Immature natural killer cell (primary cell): ENCODE data around the gene PSMD2. TPM values are rescaled to one million over a fixed set of nuclear protein-coding genes. Genes with fewer than 3 reads are reported as not detected.

Source experiments
- DNase-seq, 3 donors: peaks; one replicate each; pipeline ENCODE4 v3.0.0; 2022; ENCODE audit warnings: mixed read lengths in 1 of 3
- H3K27ac Mint-ChIP-seq, 6 donors: one replicate each; pipeline ENCODE4 v1.8.0; 2020; ENCODE audit warnings: mixed read lengths in 6 of 6, mild to moderate bottlenecking in 5 of 6, inconsistent platforms in 4 of 6, moderate library complexity in 3 of 6
- H3K27me3 Mint-ChIP-seq, 3 donors: one replicate each; pipeline ENCODE4 v1.8.0; 2020 to 2021; ENCODE audit warnings: low read depth in 3 of 3, mild to moderate bottlenecking in 3 of 3, mixed read lengths in 3 of 3, moderate library complexity in 3 of 3, inconsistent platforms in 1 of 3
- H3K36me3 Mint-ChIP-seq, 3 donors: one replicate each; pipeline ENCODE4 v1.8.0; 2020; ENCODE audit warnings: mixed read lengths in 3 of 3, inconsistent platforms in 2 of 3, mild to moderate bottlenecking in 2 of 3
- H3K4me1 Mint-ChIP-seq, 2 donors: one replicate each; pipeline ENCODE4 v1.8.0; 2020; ENCODE audit warnings: inconsistent platforms in 2 of 2, mild to moderate bottlenecking in 2 of 2, mixed read lengths in 2 of 2, moderate library complexity in 1 of 2
- H3K4me3 Mint-ChIP-seq, 5 donors: one replicate each; pipeline ENCODE4 v1.8.0; 2020; ENCODE audit warnings: mild to moderate bottlenecking in 5 of 5, mixed read lengths in 5 of 5, inconsistent platforms in 3 of 5, moderate library complexity in 3 of 5
- H3K9me3 Mint-ChIP-seq, 6 donors: one replicate each; pipeline ENCODE4 v1.8.0; 2020; ENCODE audit warnings: mild to moderate bottlenecking in 6 of 6, mixed read lengths in 6 of 6, inconsistent platforms in 4 of 6, moderate library complexity in 3 of 6
- polyA plus RNA-seq, 3 donors: library from polyadenylated mRNA; unstranded; fragments of 300-500 nt; fragmentation: Illumina TruSeq; gene quantifications; one replicate each; pipeline ENCODE4 v1.2.3, GENCODE V29; 2021

PSMD2 gene
- polyA plus RNA-seq, 3 donors from 2014 or later = 169 to 295 (median 250) TPM

DNA sequence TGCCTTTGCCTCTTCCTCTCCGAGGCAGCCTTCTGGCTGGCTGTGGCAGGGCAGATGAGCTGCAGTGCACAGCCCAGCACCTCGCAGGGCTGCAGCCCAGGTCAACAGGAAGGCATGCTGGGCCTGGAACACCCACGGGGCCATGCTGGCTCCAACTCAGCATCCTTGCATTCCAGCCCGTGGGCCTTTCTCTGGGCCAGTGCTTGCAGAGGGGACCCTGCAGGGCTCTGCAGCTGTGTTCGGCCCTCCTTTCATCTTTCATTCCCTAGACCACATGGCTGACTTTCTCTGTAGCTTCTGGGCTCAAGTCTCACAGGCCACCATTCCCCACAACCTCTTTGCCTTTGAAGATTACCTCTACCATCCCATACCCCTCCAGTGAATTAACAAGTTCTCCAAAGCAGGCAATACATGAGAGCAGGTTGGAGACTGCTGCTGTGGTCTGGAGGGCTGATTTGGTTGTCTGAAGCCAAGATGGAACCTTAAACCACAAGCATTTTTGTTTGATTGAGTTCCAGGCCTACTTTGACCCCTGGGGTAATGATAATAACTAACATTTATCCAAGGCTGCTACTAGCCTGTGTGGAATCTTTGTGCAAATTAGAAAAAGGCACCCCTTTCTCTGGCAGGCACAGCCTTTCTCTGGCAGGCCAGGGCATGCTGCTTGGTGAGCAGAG, 44.3 kb downstream of the PSMD2 start:
- Mint-ChIP-seq H3K9me3 (peaks cover 0 to 1% (median 0%) of the 10 kb centered on the region in 6 donors), H3K4me3 (no peak overlapping the region), H3K4me1 (no peaks in the 10 kb centered on the region), H3K36me3 (peaks cover 0 to 8% (median 0%) of the 10 kb centered on the region in 3 donors), H3K27ac (no peak overlapping the region), H3K27me3 (peaks cover 0 to 2% (median 0%) of the 10 kb centered on the region in 3 donors)
- DNase-seq = no peak

DNA sequence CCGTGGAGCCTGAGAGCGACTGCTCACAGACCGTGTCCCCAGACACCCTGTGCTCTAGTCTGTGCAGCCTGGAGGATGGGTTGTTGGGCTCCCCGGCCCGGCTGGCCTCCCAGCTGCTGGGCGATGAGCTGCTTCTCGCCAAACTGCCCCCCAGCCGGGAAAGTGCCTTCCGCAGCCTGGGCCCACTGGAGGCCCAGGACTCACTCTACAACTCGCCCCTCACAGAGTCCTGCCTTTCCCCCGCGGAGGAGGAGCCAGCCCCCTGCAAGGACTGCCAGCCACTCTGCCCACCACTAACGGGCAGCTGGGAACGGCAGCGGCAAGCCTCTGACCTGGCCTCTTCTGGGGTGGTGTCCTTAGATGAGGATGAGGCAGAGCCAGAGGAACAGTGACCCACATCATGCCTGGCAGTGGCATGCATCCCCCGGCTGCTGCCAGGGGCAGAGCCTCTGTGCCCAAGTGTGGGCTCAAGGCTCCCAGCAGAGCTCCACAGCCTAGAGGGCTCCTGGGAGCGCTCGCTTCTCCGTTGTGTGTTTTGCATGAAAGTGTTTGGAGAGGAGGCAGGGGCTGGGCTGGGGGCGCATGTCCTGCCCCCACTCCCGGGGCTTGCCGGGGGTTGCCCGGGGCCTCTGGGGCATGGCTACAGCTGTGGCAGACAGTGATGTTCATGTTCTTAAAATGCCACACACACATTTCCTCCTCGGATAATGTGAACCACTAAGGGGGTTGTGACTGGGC, 45.7 kb downstream of the PSMD2 start:
- Mint-ChIP-seq H3K27me3 (peaks cover 0 to 2% (median 0%) of the 10 kb centered on the region in 3 donors), H3K27ac (no peak overlapping the region), H3K4me1 (no peaks in the 10 kb centered on the region)

DNA sequence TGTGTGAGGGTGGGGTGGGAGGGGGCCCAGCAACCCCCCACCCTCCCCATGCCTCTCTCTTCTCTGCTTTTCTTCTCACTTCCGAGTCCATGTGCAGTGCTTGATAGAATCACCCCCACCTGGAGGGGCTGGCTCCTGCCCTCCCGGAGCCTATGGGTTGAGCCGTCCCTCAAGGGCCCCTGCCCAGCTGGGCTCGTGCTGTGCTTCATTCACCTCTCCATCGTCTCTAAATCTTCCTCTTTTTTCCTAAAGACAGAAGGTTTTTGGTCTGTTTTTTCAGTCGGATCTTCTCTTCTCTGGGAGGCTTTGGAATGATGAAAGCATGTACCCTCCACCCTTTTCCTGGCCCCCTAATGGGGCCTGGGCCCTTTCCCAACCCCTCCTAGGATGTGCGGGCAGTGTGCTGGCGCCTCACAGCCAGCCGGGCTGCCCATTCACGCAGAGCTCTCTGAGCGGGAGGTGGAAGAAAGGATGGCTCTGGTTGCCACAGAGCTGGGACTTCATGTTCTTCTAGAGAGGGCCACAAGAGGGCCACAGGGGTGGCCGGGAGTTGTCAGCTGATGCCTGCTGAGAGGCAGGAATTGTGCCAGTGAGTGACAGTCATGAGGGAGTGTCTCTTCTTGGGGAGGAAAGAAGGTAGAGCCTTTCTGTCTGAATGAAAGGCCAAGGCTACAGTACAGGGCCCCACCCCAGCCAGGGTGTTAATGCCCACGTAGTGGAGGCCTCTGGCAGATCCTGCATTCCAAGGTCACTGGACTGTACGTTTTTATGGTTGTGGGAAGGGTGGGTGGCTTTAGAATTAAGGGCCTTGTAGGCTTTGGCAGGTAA, 46.5 kb downstream of the PSMD2 start:
- H3K4me3 Mint-ChIP-seq = no peak overlapping the region
- peaks cover 0 to 2% (median 0%) of the 10 kb centered on the region in 3 donors for H3K27me3 Mint-ChIP-seq

More for the DNA sequence above, 45.7 kb downstream of the PSMD2 start:
- DNase-seq = no peak
- Mint-ChIP-seq H3K36me3 (peaks cover 0 to 8% (median 0%) of the 10 kb centered on the region in 3 donors), H3K9me3 (no peaks in the 10 kb centered on the region), H3K4me3 (no peak overlapping the region)

DNA sequence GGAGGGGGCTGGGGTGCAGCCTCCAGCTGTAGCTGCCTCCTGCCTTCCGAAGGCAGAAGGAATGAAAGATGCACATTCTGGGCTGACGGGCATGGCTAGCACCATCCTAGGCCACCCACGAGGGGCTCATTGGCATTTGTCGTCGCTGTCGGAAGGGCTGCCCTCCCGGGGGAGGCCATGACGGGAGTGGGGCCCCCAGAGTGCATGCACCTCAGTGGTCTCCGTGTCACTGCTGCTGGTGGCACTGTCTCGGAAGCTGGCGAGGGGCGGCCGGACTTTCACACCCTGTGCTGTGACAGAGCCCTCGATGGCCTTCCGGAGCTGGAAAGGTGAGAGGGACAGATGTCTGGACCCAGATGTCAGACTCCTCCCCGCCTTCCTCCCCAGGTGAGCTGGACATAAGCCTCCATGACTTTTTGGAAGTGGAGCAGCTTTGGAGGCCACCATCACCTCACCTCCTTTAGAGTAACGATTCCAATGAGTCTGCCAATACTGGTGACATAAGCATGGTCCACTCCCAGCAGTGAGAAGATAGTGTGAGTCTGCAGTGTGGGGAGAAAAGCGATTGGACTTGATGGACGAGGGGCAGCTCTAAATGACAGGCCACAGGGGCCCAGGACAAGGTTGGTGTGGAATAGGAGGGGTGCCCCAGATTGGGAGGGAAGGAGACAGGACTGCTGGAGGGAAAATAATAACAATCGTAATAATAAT, 47.6 kb downstream of the PSMD2 start:
- Mint-ChIP-seq H3K9me3 (no peaks in the 10 kb centered on the region), H3K27ac (no peak overlapping the region), H3K27me3 (peaks cover 0 to 3% (median 0%) of the 10 kb centered on the region in 3 donors), H3K36me3 (peaks cover 0 to 5% (median 0%) of the 10 kb centered on the region in 3 donors), H3K4me1 (no peaks in the 10 kb centered on the region), H3K4me3 (no peak overlapping the region)
- no peak for DNase-seq

More for the DNA sequence above, 46.5 kb downstream of the PSMD2 start:
- Mint-ChIP-seq H3K27ac (no peak overlapping the region), H3K9me3 (no peaks in the 10 kb centered on the region), H3K36me3 (peaks cover 0 to 8% (median 0%) of the 10 kb centered on the region in 3 donors), H3K4me1 (no peaks in the 10 kb centered on the region)
- DNase-seq = no peak

DNA sequence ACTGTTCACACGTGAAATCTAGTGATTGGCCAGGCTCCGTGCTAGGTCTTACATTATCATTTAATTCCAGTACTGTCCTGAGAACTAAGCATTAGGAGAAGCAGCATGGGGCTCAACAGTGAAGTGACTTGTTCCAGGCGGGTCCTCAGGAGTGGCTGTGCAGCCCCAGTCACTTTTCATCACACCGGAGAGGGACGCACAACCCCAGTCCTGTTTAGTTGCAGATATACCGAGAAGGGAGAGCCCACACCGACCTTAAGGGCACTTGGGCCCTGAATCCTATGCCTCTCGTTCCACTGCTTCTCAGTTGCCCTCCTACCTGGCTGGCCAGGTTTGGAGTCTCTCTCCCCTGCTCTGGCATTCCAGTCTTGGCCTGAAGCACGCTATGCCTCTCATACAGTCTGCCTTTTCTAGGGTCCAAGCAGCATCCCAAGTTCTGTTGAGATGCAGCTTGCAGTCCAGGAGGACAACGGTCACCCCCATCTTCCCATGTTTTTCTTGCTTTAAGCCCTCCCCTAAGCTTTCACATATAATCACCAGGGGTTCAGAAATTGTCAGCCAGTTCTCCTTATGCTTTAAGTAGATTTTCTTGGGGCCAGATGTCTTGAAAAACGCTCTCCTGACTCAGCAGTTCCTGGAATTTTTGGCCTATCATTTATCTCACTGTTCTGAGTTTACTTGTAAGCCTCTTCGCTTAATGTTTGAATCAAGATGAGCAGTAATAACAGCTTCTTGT, 48.4 kb downstream of the PSMD2 start:
- Mint-ChIP-seq H3K27me3 (peaks cover 0 to 1% (median 0%) of the 10 kb centered on the region in 3 donors), H3K4me1 (no peaks in the 10 kb centered on the region), H3K27ac (no peak overlapping the region), H3K9me3 (no peaks in the 10 kb centered on the region), H3K4me3 (no peak overlapping the region), H3K36me3 (peaks cover 0 to 3% (median 0%) of the 10 kb centered on the region in 3 donors)
- DNase-seq = no peak

DNA sequence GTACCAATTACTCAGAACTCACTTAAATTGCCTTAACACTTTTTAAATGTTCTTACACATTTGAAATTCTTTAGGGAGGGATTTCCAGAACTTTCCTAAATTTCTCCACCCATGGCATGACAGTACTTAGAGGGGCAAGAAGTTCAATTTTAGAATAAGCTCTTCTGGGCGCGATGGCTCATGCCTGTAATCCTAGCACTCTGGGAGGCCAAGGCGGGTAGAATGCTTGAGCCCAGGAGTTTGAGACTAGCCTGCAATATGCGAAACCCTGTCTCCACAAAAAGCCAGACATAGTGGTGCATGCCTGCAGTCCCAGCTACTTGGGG, 49.0 kb downstream of the PSMD2 start:
- Mint-ChIP-seq H3K36me3 (peaks cover 0 to 3% (median 0%) of the 10 kb centered on the region in 3 donors), H3K27ac (no peak overlapping the region), H3K4me1 (no peaks in the 10 kb centered on the region), H3K9me3 (no peaks in the 10 kb centered on the region), H3K27me3 (peaks cover 0 to 1% (median 0%) of the 10 kb centered on the region in 3 donors), H3K4me3 (no peak overlapping the region)
- no peak for DNase-seq

DNA sequence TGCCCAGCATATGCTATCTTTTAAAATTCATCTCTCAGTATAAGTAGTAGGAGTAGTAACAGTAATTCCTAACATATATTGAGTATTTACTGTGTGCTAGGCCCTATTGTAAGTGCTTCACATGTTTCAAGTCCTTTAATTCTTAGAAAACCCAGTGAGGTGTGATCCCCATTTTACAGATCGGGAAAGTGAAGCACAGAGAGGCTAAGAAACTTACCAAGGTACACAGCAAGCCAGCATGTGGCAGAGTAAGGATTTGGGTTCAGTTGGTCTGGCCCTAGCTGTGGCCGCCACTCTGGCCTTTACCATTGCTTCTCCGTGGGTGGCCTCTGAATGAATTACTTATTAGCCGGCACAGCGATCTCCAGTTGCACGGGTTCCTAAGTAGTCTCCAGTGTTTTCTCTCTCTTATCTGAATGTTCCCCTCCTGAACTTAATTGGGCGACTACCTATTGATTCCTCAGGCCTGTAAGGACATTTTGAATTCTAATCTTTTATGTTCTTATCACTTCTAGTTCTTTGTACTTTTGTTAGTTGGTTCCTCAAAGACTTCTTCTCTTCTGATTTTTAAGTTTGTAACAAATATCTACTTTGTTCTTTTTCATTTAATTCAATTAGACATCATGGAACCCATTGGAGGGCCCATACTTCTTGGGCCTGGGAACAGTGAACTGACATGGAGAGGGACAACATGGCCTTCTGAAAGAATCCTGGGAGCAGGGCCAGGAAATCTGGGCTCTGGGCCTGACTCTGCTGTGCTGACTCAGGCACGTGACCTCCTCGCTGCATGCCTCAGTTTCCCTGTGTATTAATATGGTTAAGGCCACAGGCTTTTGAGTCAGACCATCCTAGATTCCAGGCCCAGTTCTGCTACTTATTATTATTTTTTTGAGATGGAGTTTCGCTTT, 50.8 kb downstream of the PSMD2 start:
- Mint-ChIP-seq H3K27me3 (peaks cover 0 to 1% (median 0%) of the 10 kb centered on the region in 3 donors), H3K9me3 (no peaks in the 10 kb centered on the region), H3K4me1 (peaks cover 0 to 5% of the 10 kb centered on the region in 2 donors), H3K27ac (no peak overlapping the region), H3K4me3 (no peak overlapping the region), H3K36me3 (no peaks in the 10 kb centered on the region)
- no peak for DNase-seq

DNA sequence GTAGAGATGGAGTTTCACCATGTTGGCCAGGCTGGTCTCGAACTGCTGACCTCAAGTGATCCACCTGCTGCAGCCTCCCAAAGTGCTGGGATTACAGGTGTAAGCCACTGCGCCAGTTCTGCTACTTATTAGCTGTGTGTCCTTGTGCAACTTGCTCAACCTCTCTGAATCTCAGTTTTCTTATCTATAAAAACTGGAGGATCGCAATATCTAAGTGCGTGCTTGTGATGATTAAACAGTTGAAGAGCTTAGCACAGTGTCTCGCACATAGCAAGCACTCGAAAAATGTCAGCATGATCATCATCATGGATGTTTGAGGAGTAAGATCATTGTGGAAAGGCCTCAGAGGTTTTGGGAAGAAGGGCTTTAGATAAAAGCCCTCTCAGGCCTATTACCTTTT, 51.6 kb downstream of the PSMD2 start:
- Mint-ChIP-seq H3K27ac (no peak overlapping the region), H3K9me3 (no peaks in the 10 kb centered on the region), H3K4me3 (no peak overlapping the region), H3K27me3 (peaks cover 0 to 1% (median 0%) of the 10 kb centered on the region in 3 donors), H3K4me1 (peaks cover 0 to 6% of the 10 kb centered on the region in 2 donors), H3K36me3 (no peaks in the 10 kb centered on the region)
- no peak for DNase-seq

DNA sequence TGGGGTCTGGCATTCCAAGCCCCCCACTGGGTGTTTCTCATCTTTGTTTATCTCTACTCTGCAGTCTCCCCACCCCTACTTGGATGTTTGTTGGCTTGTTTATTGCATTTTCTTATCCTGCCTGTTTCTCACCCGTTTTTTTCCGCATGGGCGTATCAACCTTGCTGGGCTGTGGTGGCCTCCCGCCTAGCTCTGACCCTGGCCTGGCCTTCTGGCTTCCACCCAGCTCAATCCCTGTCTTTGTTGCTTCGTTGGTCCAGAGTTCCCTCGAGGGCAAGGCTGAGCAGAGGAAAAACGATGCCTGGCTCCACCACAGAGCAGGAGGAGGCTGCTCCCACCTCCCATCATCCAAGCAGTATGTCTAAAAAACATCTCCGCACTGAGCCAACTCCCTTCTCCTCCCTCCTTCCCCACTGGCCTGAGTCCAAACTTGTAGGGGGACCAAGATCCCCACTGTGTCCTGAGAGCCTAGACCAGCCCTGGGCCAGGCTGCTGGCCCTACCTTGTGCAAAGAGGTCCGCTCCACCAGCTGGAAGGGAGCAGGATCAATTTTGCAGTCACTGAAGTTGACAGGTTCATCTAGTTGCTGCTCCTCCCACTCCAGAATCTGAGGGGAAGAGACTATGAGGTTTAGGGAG, 52.6 kb downstream of the PSMD2 start:
- DNase-seq = no peak
- Mint-ChIP-seq H3K4me3 (no peak overlapping the region), H3K9me3 (no peaks in the 10 kb centered on the region), H3K36me3 (peaks cover 0 to under 1% (median 0%) of the 10 kb centered on the region in 3 donors), H3K27me3 (peaks cover 0 to 1% (median 0%) of the 10 kb centered on the region in 3 donors), H3K27ac (peak overlapping the region in 1 of 6 donors; percentile 40), H3K4me1 (peaks cover 0 to 6% of the 10 kb centered on the region in 2 donors)

DNA sequence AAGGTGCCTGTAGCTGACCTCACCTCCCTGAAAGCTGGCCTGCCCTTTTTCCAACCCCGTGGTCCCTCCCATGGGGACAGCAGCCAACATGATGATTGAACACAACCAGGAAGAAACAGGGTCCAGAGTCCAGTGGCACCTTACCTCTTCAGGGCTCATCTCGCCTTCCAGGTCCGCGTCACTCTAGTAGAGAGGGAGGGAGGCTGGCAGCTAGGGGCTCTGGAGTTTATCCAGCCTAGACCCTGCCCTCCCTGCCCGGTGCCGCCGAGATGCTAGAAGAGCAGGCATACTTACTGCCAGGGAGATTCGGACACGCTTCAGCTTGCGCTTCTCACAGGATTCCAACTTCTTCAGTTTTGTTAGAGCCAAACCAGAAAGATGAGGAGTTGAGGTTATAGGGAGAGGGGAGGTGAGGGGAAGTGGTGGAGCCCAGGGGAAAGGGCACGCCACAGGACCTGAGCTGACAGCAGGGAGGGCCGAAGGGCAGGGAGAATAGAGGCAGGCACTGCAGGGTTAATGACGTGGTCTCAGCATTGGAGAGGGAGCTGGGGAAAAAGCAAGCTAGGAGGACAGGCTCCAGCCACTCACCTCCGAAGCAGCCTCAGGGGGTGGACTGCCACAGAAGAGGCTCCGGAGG, 53.2 kb downstream of the PSMD2 start:
- Mint-ChIP-seq H3K4me3 (no peak overlapping the region), H3K27me3 (peaks cover 0 to 1% (median 0%) of the 10 kb centered on the region in 3 donors), H3K36me3 (peaks cover 0 to 4% (median 0%) of the 10 kb centered on the region in 3 donors), H3K27ac (peak overlapping the region in 3 of 6 donors; percentile 40 to 46 (median 44)), H3K4me1 (peaks cover 0 to 6% of the 10 kb centered on the region in 2 donors), H3K9me3 (no peaks in the 10 kb centered on the region)
- DNase-seq = no peak

DNA sequence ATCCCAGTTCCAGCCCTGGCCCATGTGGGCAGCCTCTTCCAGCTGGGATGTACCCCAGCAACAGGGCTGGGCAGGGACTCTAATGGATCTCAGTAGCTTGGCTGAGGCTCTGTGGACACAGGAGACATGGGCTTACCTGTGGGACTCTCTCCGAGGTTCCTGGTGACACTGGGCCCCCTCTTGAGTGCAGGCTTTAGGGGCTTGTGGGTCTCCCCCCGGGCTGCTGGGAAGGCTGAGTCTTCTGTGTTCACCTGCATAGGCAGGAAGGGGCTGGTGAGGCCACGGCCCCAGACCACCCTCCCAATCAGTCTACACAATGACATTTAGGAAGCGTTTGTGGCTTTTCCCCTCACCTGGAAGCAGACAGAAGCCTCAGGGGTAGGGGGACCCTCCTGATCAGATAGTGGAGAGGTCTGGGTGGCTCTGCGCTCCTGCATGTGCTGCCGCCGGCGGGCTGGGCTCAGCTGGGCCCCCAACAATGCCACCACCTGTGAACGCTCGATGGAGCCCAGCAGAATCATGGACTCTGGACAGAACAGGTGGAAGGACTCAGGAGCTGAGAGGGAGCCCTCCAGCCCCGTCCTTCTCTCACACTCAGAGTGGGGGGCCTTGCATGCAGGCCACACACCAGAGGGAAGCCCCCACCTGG, 54.0 kb downstream of the PSMD2 start:
- H3K4me1 Mint-ChIP-seq = peaks cover 0 to 6% of the 10 kb centered on the region in 2 donors
- H3K9me3 Mint-ChIP-seq = no peaks in the 10 kb centered on the region
- no peak for DNase-seq
- H3K27me3 Mint-ChIP-seq = peaks cover 0 to 1% (median 0%) of the 10 kb centered on the region in 3 donors
- H3K36me3 Mint-ChIP-seq = peaks cover 0 to 4% (median 0%) of the 10 kb centered on the region in 3 donors
- H3K4me3 Mint-ChIP-seq = no peak overlapping the region
- no peak overlapping the region for H3K27ac Mint-ChIP-seq
